HepG2 (cell line): ENCODE results near the gene KHK. TPM values are rescaled to one million over a fixed set of nuclear protein-coding genes. Genes with fewer than 3 reads are reported as not detected.

Source experiments
- ATF2 ChIP-seq: sonication (generic); formaldehyde crosslinking; IDR thresholded peaks from 2 replicates; pipeline ENCODE4 v1.4.0; 2020; ENCODE audit warnings: missing genetic modification reagents
- ATRX ChIP-seq: sonication (generic); formaldehyde crosslinking; IDR thresholded peaks from 2 replicates; pipeline ENCODE4 v1.4.0; 2020; ENCODE audit warnings: missing genetic modification reagents, borderline replicate concordance
- CTCF ChIP-seq: sonication (generic); formaldehyde crosslinking; IDR thresholded peaks from 2 replicates; pipeline ENCODE4 v1.5.0; 2020; ENCODE audit warnings: mild to moderate bottlenecking, missing genetic modification reagents, moderate library complexity
- HNRNPLL ChIP-seq: fragments of 200-400 bp; formaldehyde crosslinking; IDR thresholded peaks from 2 replicates; pipeline ENCODE4 v1.6.1; 2017; ENCODE audit warnings: mild to moderate bottlenecking, low read depth, low read length; ENCODE audit not compliant: poor library complexity, severe bottlenecking
- RFX3 ChIP-seq: IDR thresholded peaks from 2 replicates; pipeline ENCODE4 v1.6.1; 2016; ENCODE audit warnings: missing biosample characterization, missing genetic modification reagents
- ZBTB38 ChIP-seq: sonication (generic); formaldehyde crosslinking; IDR thresholded peaks from 2 replicates; pipeline ENCODE4 v1.5.1; 2020; ENCODE audit warnings: mild to moderate bottlenecking, missing genetic modification reagents
- ZNF639 ChIP-seq: conservative IDR thresholded peaks from 2 replicates; pipeline ENCODE4 v1.6.1; 2018; ENCODE audit warnings: missing genetic modification reagents
- ZNF710 ChIP-seq: sonication (generic); formaldehyde crosslinking; IDR thresholded peaks from 2 replicates; pipeline ENCODE4 v1.5.0; 2020; ENCODE audit warnings: mild to moderate bottlenecking, missing genetic modification reagents, borderline replicate concordance
- ZNF792 ChIP-seq: IDR thresholded peaks from 2 replicates; pipeline ENCODE4 v1.6.1; 2016
- polyA plus RNA-seq, 8 experiments: library from polyadenylated mRNA; depleted of rRNA in 3 of 8; stranded (reverse) in 7 of 8; unstranded in 1 of 8; fragments of >200 nt; fragmentation: Illumina TruSeq in 4 of 8; extraction: Trizol in 4 of 8; gene quantifications; 2 replicates each; pipeline versions ENCODE4 v1.2.1 to v1.2.3, GENCODE V29; 2011 to 2016; ENCODE audit warnings: low read depth in 4 of 8, missing spikeins in 1 of 8, mixed read lengths in 1 of 8; ENCODE audit not compliant: insufficient read depth in 1 of 8
- total RNA-seq, 5 experiments: library from RNA; depleted of rRNA; stranded (reverse); fragments of >200 nt; fragmentation: Illumina TruSeq; extraction: Trizol; gene quantifications; 2 replicates each; pipeline ENCODE4 v1.2.3, GENCODE V29; 2016; ENCODE audit warnings: low read depth in 1 of 5
- TF ChIP-seq, protein P1 (sequence below): sonication (generic); formaldehyde crosslinking; IDR thresholded peaks from 2 replicates; pipeline ENCODE4 v1.4.0; 2020; ENCODE audit warnings: mild to moderate bottlenecking, missing genetic modification reagents
- TF ChIP-seq, protein P2 (sequence below): sonication (generic); formaldehyde crosslinking; IDR thresholded peaks from 2 replicates; pipeline ENCODE4 v1.4.0; 2020; ENCODE audit warnings: mild to moderate bottlenecking, missing genetic modification reagents
- TF ChIP-seq, protein P3 (sequence below): IDR thresholded peaks from 2 replicates; pipeline ENCODE4 v1.6.1; 2016; ENCODE audit warnings: low read depth, missing genetic modification reagents, missing compliant biosample characterization

KHK gene
- total and polyA plus RNA-seq, 2 of the 13 experiments (the other 11 are each of a cell fraction or from before 2014, with no cell fraction given): 40.9 to 99.2 TPM

DNA sequence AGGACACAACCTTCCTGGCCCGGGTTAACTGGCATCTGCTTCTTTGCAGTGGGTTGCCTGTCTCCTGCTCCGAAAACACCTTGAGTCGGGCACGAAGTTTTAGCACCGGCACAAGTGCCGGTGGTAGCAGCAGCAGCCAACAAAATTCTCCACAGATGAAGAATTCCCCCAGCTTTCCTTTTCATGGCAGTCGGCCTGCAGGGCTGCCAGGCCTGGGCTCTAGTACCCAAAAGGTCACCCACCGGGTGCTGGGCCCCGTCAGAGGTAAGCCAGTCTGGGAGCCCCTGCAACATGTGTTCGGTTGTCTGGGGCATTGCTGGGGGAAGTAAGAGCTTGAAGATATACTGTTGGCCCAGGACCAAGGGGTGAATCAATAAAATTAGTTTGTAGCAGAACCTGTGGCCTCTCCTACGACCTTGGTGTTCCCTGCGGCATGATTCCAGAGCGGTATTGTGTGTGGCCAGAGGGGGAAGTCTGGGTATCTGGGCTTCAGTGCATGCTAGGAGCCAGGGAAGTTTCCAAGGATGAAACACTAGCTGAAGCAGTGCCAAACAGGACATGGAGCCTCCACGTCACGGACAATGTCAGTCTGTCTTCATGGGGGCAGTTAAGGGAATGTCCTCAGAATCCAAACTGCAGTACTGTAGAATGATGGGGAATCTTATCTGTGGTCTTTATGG is 27.3 kb upstream of the KHK start (continued):
- TF ChIP-seq, protein P1, sequence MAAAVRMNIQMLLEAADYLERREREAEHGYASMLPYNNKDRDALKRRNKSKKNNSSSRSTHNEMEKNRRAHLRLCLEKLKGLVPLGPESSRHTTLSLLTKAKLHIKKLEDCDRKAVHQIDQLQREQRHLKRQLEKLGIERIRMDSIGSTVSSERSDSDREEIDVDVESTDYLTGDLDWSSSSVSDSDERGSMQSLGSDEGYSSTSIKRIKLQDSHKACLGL (CRISPR knock-in tag): no peak
- TF ChIP-seq HNRNPLL (no peak), ZNF639 (CRISPR knock-in tag) (no peak), CTCF (no peak), RFX3 (CRISPR knock-in tag) (no peak), ZNF710 (CRISPR knock-in tag) (no peak), ZBTB38 (CRISPR knock-in tag) (0 out of 2 replicates have a peak, but pooled peaks have one; percentile 45), ATRX (CRISPR knock-in tag) (no peak), ATF2 (no peak), ZNF792 (CRISPR knock-in tag) (no peak)
- TF ChIP-seq, protein P2, sequence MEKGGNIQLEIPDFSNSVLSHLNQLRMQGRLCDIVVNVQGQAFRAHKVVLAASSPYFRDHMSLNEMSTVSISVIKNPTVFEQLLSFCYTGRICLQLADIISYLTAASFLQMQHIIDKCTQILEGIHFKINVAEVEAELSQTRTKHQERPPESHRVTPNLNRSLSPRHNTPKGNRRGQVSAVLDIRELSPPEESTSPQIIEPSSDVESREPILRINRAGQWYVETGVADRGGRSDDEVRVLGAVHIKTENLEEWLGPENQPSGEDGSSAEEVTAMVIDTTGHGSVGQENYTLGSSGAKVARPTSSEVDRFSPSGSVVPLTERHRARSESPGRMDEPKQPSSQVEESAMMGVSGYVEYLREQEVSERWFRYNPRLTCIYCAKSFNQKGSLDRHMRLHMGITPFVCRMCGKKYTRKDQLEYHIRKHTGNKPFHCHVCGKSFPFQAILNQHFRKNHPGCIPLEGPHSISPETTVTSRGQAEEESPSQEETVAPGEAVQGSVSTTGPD (CRISPR knock-in tag): no peak
- TF ChIP-seq, protein P3, sequence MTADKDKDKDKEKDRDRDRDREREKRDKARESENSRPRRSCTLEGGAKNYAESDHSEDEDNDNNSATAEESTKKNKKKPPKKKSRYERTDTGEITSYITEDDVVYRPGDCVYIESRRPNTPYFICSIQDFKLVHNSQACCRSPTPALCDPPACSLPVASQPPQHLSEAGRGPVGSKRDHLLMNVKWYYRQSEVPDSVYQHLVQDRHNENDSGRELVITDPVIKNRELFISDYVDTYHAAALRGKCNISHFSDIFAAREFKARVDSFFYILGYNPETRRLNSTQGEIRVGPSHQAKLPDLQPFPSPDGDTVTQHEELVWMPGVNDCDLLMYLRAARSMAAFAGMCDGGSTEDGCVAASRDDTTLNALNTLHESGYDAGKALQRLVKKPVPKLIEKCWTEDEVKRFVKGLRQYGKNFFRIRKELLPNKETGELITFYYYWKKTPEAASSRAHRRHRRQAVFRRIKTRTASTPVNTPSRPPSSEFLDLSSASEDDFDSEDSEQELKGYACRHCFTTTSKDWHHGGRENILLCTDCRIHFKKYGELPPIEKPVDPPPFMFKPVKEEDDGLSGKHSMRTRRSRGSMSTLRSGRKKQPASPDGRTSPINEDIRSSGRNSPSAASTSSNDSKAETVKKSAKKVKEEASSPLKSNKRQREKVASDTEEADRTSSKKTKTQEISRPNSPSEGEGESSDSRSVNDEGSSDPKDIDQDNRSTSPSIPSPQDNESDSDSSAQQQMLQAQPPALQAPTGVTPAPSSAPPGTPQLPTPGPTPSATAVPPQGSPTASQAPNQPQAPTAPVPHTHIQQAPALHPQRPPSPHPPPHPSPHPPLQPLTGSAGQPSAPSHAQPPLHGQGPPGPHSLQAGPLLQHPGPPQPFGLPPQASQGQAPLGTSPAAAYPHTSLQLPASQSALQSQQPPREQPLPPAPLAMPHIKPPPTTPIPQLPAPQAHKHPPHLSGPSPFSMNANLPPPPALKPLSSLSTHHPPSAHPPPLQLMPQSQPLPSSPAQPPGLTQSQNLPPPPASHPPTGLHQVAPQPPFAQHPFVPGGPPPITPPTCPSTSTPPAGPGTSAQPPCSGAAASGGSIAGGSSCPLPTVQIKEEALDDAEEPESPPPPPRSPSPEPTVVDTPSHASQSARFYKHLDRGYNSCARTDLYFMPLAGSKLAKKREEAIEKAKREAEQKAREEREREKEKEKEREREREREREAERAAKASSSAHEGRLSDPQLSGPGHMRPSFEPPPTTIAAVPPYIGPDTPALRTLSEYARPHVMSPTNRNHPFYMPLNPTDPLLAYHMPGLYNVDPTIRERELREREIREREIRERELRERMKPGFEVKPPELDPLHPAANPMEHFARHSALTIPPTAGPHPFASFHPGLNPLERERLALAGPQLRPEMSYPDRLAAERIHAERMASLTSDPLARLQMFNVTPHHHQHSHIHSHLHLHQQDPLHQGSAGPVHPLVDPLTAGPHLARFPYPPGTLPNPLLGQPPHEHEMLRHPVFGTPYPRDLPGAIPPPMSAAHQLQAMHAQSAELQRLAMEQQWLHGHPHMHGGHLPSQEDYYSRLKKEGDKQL (CRISPR knock-in tag): no peak
